Lung (tissue), 12 donors: Measurements from ENCODE around the gene DCDC1. TPM values are rescaled to one million over a fixed set of nuclear protein-coding genes. Genes with fewer than 3 reads are reported as not detected.
"Not testable (repeated sequence)": the region's sequence is repeated elsewhere in the genome, so short reads cannot be mapped to it uniquely, and the experiment has no call there.

Source experiments
- ATAC-seq: fragments of 200-7000 bp; cut with Tn5 transposase; one replicate; pipeline ENCODE4 v1.9.1; 2020; ENCODE audit warnings: moderate number of reproducible peaks; ENCODE audit not compliant: insufficient read depth, low FRiP score
- DNase-seq, 3 donors: peaks; one replicate each; pipeline ENCODE4 v3.0.0-alpha.2; 2013 to 2017
- H3K27ac ChIP-seq, 2 donors: one replicate each; pipeline ENCODE4 v1.5.1; 2013; ENCODE audit warnings: mild to moderate bottlenecking in 2 of 2, moderate library complexity in 2 of 2, control low read depth in 1 of 2, inconsistent platforms in 1 of 2, low read depth in 1 of 2, low read length in 1 of 2
- H3K27me3 ChIP-seq, 3 donors: one replicate each; pipeline ENCODE4 v1.5.1; 2013; ENCODE audit warnings: low read length in 2 of 3; ENCODE audit not compliant: control insufficient read depth in 3 of 3, insufficient read depth in 3 of 3
- H3K36me3 ChIP-seq, 4 donors: one replicate each; pipeline ENCODE4 v1.5.1; 2013; ENCODE audit warnings: low read length in 4 of 4, mild to moderate bottlenecking in 1 of 4, moderate library complexity in 1 of 4; ENCODE audit not compliant: control insufficient read depth in 4 of 4, insufficient read depth in 4 of 4
- H3K4me1 ChIP-seq, 5 donors: one replicate each; pipeline ENCODE4 v1.5.1; 2013; ENCODE audit warnings: low read length in 5 of 5, mild to moderate bottlenecking in 2 of 5, moderate library complexity in 1 of 5; ENCODE audit not compliant: control insufficient read depth in 5 of 5, insufficient read depth in 5 of 5
- H3K4me3 ChIP-seq: one replicate; pipeline ENCODE4 v1.5.1; 2013; ENCODE audit warnings: mild to moderate bottlenecking, control low read depth, moderate library complexity
- H3K9ac ChIP-seq, 2 donors: one replicate each; pipeline ENCODE4 v1.5.1; 2013; ENCODE audit warnings: low read length in 2 of 2, control low read depth in 1 of 2; ENCODE audit not compliant: insufficient read depth in 1 of 2
- H3K9me3 ChIP-seq, 4 donors: one replicate each; pipeline ENCODE4 v1.5.1; 2013; ENCODE audit warnings: low read length in 3 of 4, mild to moderate bottlenecking in 1 of 4, moderate library complexity in 1 of 4; ENCODE audit not compliant: control insufficient read depth in 4 of 4, insufficient read depth in 3 of 4
- CTCF ChIP-seq: IDR thresholded peaks from 2 replicates; pipeline ENCODE4 v1.5.1; 2012; ENCODE audit warnings: mild to moderate bottlenecking; ENCODE audit errors: control extremely low read depth, extremely low read depth
- WGBS, 2 donors: extraction: QIAGEN DNeasy Blood & Tissue Kit; methylation state at CpG; one replicate each; pipeline ENCODE4 v1.1.7; 2013; 5-methylcytosine and 5-hydroxymethylcytosine counted together
- polyA plus RNA-seq, 2 donors: library from polyadenylated mRNA; stranded (reverse); fragments of 200-250 nt; gene quantifications; one replicate each; pipeline ENCODE4 v1.2.1, GENCODE V29; 2013
- total RNA-seq, 2 donors: library from RNA; depleted of rRNA in 1 of 2; stranded (reverse); fragments of >200 nt in 1 of 2; gene quantifications; one replicate each; pipeline ENCODE4 v1.2.1, GENCODE V29; 2014 to 2021
- donor health status: control.
- donor health status: control.
- donor health status: Bipolar disorder and iron deficiency.
- donor health status: healthy.
- donor health status: DM: yes; HTN: yes; CAD: no.

Gene DCDC1
- total and polyA plus RNA-seq, 4 donors: 0.47 to 20.6 (median 4.7) TPM

GRCh38 chr11:31303644-31304180 is 65.8 kb downstream of the DCDC1 start:
- 72 to 76% methylated on average over 3 of the region's 3 CpGs for WGBS, 2 donors
- ATAC-seq: no peak
- H3K27ac ChIP-seq: no peak overlapping the region

GRCh38 chr11:31301549-31302510 is 67.7 kb downstream of the DCDC1 start:
- Histone ChIP-seq H3K9ac (no peak overlapping the region), H3K36me3 (no peaks in the 10 kb centered on the region), H3K27me3 (no peaks in the 10 kb centered on the region), H3K27ac (no peak overlapping the region), H3K9me3 (no peaks in the 10 kb centered on the region), H3K4me3 (no peak overlapping the region), H3K4me1 (peaks cover 0 to 3% (median 0%) of the 10 kb centered on the region in 5 donors)
- 82 to 88% methylated on average over 5 of the region's 5 CpGs for WGBS, 2 donors
- no peak for TF ChIP-seq CTCF
- DNase-seq (peak in 2 of 3 donors; percentile 29 to 55), ATAC-seq (no peak)

More at GRCh38 chr11:31303644-31304180, 65.8 kb downstream of the DCDC1 start:
- no peaks in the 10 kb centered on the region for H3K9me3 ChIP-seq
- H3K27me3 ChIP-seq: no peaks in the 10 kb centered on the region
- H3K36me3 ChIP-seq: no peaks in the 10 kb centered on the region
- H3K9ac ChIP-seq: no peak overlapping the region
- peak in 2 of 3 donors; percentile 26 to 52 for DNase-seq
- TF ChIP-seq CTCF: no peak
- H3K4me3 ChIP-seq: no peak overlapping the region
- H3K4me1 ChIP-seq: peaks cover 0 to 3% (median 0%) of the 10 kb centered on the region in 5 donors

- H3K36me3 ChIP-seq: no peaks in the 10 kb centered on the region
- no peaks in the 10 kb centered on the region for H3K27me3 ChIP-seq
- H3K4me3 ChIP-seq: no peak overlapping the region
- no peaks in the 10 kb centered on the region for H3K9me3 ChIP-seq
- no peaks in the 10 kb centered on the region for H3K4me1 ChIP-seq
- H3K27ac ChIP-seq: no peak overlapping the region
- no peak for DNase-seq
- WGBS, 2 donors: 87 to 91% methylated on average over 3 of the region's 3 CpGs
- no peak for TF ChIP-seq CTCF
- no peak for ATAC-seq
- H3K9ac ChIP-seq: no peak overlapping the region
These were observed 74.2 kb downstream of the DCDC1 start for GRCh38 chr11:31295308-31295707.

- not testable (repeated sequence) for H3K9ac ChIP-seq, H3K4me1 ChIP-seq, H3K36me3 ChIP-seq, H3K27ac ChIP-seq, ATAC-seq, H3K4me3 ChIP-seq, DNase-seq, H3K27me3 ChIP-seq
- peaks cover 0 to 11% (median 4%) of the 10 kb centered on the region in 4 donors for H3K9me3 ChIP-seq
- WGBS, 2 donors: 95 to 96% methylated on average over 3 of the region's 3 CpGs
These were observed 96.0 kb downstream of the DCDC1 start for GRCh38 chr11:31273527-31273926.
